DMS153 treated with DMSO at 0.1 percent for 48 hours (cell line): ENCODE results near the gene ALDH1A3.

Experiments used
- DNase-seq: peaks from one replicate; lab custom pipeline; 2025; ENCODE audit not compliant: unreplicated experiment; lab: John Stamatoyannopoulos, UW

The ALDH1A3 gene

DNA sequence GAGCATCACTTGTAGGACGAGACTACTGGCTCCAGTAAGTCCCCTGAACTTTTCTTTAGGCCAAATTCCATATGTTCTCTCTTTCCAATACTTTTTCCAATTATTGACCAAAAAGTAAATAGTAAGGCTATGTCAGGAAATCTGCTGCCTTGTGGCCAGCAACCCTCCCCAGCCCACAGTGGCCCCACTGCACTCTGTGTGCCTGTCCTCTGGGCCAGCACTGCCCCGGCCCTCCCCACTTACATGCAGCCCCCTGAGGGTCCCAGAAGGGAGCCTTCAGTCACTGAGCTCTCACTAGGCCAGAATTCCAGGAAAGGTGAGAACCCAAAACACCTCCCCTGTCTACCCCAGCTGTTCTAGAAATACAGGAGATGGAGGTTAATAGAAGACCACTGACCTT lies 21.3 kb upstream of the ALDH1A3 start:
- DNase-seq = no peak

DNA sequence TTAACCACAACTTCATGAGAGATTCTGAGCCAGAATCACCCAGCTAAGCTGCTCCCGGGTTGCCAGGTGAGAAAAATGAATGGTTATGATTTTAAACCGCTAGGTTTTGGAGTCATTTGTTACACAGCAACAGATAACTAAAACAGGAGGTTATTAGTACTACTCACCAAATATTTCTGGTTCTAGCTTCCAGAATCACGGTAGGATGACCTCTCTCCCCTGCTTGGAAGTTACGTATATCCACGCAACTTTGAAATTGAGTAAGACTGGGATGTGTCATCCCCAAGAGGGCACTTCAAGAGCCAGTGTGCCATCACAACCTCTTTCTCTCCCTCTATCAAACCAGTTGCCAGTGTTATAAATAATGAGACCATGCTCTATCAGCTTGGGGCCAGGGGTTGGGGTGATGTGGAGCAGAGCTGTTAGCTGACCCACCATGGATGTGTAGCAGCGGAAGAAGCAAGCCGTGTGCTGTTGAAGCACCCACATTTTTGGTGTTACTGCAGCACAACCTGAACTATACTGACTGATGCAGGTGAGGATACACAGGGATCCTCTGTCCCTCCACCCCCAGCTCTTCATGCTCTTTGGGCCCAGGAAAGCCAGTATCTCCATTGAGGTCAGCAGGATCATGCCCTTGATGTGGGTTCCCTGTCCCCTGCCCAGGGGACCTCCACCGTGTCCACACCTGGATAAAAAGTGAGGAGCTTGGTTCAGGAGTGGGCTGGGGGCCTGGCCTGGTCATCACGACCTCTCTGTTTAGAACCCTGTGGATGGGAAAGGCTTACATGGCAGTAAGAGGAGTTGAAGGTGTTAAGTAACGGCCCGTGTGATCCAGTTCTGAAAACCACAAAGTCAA lies 19.4 kb upstream of the ALDH1A3 start:
- DNase-seq = no peak

DNA sequence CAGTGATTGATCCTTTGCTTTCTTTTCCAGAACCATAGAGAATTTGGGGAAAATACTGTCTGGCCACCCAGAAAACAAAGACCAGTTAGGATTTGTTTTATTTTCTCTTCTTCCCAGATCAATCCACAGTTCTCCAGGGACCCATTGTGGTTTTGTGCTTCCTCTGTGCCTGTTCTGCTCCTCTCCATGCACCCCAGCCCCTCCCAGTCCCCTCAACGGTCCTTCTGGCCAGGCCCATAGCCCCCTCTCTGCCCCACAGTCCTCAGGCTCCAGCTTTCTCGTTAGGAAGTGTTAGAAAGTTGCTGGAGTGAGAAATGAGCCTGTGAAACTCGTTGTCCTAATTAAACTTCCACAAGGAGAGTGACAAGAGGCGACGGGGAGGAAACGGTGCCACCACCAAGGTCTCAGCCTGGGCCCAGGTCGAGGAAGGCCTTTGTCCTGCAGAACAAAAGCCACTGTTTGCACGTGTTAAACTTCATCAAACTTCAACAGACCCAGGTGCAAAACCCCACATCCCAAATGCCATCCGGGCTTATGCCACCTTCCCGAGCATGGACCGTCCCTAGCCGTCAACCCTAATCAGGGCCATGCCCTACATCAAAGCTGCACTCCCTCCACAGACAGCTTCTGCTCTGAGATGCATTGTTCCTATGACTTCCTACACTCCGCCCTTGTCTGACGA lies 18.7 kb upstream of the ALDH1A3 start:
- DNase-seq = no peak

DNA sequence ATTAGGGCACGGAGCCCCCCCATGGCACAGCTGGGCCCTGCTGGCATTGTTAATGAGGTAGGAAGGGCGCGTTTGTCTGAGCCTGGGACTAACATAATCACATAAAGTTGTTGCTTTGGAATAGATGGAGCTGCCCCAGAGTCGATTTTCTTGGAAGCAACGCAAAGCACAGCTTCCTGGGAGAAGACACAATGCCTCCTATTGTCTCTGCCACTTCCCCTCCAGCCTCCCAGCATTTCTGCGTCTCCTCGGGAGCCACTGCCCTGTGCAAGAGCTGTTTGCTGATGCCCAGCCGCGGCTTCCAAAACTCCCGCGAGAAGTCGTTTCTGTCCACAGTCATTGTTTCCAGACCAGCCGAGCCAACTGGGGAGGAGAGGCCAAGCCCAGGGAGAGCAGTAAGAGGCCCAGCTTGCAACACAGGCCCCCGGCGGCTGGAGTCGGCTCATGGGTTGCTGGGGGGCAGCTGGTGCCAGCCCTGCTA lies 18.1 kb upstream of the ALDH1A3 start:
- DNase-seq = no peak

DNA sequence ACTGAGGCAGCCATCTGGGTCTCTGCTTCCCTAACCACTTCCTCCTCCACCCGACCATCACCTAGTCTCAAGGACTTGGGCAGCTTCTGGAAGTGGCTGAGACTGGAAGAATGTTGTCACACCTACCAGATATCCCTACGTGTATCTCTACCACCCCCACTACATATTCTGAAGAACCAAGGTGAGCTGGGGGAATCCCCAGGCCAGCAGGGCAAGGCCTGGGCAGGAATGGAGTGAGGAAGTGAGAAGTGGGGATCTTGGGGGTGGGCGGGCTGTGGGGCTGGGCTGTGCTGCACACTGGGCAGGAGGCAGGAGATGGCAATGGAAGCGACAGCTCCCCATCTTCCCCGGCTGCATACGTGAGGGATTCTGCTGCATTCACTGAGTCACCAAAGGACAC lies 17.5 kb upstream of the ALDH1A3 start:
- DNase-seq = no peak

DNA sequence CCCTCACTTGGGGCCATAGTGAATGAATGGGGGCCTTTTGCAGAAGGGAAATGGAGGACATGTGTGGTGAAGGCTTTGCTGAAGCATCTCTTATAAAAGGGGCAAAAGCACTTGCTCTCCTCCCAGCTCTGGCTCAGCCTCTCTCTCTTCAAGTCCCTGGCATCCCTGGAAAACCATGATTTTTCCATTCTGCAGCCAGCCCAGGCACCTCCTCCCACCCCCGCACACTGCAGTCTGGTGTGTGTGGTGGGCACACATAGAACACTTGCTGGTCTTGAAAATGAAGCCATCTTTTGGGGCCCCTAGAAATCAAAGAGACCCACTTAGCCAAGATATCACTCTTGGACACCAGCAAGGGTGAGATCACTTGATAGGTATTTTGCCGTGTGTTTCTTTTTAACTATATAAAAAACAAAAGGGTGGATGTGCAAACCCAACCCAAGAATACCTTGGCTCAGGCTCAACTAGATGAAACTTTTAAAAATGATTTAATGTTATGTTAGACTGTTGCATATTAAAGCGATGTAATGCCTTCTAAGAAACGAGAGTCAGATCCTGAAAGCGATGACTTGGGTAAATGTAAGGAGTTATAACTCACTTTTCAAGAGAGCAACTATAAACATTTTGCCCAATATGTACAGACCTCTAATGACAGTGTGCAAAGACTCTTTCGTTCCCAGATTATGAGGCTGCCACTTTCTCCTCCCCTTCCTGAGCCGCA lies 16.4 kb upstream of the ALDH1A3 start:
- DNase-seq = no peak

DNA sequence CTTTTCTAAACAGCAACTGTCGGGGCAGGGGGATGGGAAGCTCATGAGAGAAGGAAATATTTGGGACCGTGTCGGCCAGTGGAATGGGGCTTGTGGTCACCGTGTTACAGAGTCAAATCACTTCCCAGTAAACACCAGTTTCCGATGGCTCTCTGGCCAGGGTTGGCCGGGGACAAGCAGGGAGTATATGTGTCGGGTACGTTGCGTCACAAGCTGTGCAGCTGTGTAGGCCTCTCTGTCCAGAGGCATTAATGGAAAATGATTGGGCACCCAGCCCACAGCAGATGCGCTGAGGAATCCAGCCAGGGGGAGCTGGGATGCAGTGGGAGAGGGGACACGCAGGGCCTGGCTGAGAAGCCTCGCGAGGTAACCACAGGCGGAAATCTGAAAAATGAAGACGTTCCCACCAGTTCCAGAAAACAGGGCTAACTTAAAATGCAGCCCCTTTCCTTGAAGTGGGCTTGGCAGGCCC lies 15.8 kb upstream of the ALDH1A3 start:
- DNase-seq = no peak

DNA sequence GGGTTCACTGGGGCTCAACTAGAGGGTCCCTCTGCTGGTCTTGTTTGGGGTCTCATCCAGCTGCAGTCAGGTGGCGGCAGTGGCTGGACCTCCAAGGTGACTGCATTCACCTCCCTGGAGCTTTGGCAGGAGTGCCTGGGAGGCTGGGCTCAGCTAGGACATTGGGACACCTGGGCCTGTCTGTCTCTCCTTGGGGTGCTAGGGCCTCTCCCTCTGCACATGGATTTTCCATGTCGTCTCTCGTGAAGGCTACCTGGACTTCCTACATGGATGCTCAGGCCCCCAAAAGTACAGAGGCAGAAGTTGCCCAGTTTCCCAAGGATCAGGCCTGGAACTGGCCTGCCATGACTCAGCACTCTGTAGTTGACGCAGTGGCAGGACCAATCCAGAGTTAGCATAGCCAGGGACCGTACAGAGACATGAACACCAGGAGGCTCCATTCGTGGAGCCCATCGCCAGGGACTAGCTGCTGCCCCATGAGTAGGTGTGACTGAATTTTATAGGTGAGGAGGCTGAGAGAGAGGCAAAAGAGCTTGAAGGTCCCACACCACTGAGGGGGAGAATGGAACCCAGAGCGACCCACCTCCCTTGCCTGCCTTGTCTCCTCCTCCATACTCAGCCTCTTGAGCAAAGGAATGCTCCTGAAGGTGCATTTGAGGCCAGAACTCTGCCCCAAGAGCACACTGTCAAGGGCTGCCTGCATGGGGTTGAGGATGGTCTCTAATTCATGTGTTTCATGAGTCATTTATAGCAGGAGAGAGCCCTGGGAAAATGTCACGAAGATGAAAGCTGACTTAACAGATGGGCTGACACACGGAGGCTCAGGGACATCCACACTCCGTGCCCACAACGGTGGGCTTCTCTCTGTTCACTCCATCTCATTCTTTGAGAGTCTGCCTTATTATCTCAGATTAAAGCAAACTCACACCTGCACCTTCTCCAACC lies 13.0 kb upstream of the ALDH1A3 start:
- DNase-seq = no peak

DNA sequence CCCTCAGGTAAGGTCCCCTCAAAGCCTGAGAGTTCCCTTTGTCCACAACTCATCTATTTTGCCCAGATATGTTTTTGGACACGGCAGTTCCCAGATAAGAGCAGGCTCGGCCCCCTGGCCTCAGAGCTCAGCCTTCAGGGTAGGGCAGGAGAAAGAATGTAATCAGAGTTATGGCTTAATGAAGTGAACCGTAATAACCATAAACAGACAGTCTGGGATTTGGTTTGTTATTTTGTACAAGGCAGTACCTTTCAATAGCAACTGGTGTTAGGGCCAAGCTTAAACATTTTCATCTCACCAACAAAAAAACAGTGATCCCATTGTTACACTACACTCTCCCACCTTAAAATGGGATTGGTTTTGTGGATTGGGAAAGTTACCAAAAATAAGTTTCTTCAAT lies 12.2 kb upstream of the ALDH1A3 start:
- no peak for DNase-seq

DNA sequence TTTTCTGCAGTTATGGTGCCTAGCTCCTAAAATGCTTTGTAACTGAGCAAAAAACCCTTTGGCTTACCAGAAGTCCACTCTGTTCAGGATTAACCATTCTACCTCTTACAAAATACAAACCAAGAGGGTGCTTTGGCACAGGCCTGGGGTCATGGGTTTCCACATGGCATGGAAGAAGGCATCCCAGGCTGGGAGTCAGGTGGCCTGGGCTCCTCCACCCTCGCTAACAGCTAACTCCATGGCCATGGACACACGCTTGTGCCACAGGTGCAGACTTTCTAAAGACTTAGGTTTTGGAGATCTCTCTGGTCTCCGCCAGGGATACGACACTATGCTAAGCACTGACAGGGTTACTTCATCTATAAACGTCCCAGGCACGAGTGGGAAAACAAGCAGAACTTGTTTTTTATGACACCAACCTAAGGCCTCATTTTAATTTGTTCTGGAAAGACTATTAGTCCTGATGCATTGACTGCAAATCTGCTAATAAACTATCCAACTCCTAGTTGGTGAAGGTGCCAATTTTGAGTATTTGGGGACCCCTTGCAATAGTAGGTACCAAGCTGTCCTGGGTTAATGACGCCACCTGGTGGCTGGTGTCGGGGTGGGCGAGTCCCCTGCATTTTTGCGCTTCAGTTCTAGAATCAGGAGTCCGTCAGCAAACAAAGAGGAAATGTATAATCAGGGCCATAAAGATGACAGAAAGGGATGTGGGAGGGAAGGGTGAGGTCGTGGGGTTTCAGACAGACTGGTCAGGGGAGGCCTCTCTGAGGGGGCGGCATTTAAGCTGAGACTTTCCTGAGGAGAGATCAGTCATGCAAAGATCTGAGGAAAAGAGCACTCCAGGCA lies 10.3 kb upstream of the ALDH1A3 start:
- DNase-seq = no peak

DNA sequence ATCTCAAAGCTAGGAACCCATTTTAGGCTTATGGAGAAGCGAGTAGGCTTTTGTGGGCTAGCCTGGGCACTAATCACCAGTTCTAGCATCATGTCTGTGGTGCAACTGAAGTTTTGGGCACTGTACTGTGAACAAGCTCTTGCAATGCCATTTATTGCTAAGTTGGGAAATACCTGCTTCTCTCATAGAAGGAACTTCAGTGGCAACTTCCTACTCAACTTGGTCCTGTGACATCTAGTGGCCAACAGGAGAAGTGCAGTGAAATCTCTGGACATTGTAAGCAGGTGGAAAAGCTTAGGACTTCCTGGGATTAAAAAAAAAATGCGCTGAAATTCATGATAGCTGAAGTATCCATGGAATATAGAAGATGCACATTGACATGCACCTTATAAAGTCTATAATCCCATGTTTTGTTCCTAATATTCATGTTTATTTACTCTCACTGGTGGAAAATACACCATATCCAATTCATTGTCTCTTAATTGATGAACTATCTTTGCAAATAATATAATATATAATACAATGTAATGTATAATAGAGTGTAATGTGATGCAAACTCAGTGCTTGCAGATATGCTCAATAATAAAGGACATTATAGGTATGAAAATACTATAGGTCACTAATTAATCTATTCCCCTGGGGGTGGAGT lies 6.5 kb upstream of the ALDH1A3 start:
- peak; percentile 1 for DNase-seq

DNA sequence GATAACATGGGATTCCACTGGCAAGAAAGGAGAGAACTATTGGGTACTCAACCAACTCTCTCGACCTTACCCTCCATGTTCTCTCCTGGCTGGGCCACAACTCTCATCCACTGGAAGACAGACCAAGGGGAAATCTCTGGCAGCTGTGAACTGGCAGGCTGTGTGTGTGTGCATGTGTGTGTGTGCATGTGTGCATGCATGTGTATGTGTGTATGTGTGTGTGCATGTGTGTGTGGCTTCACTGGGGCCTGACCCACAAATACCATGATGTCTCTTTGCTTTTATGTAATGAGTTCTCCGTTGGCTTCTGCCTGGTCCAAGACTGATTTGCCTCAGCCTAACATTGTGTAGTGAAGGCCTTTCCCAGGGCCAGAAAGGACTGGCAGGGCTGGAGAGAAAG lies 4.1 kb upstream of the ALDH1A3 start:
- no peak for DNase-seq

DNA sequence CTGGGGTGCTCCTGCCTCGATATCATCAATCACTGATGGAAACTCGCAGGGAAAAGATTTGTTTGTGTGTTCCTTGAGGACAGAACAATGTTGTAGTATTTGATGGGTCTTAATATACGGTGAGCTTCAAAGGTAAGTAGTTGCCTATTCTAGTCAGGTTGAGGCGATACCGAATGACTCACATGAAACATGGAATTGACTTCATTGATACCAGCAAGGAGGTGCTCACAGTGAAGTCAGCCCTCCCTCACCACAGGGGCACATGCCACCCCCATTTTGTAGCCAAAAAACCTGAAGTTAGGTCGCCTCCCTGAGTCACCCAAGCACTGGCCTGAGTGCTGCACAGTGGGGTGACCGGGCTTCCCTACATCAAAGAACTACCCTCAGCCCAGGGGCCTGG lies 3.7 kb upstream of the ALDH1A3 start:
- DNase-seq = no peak

DNA sequence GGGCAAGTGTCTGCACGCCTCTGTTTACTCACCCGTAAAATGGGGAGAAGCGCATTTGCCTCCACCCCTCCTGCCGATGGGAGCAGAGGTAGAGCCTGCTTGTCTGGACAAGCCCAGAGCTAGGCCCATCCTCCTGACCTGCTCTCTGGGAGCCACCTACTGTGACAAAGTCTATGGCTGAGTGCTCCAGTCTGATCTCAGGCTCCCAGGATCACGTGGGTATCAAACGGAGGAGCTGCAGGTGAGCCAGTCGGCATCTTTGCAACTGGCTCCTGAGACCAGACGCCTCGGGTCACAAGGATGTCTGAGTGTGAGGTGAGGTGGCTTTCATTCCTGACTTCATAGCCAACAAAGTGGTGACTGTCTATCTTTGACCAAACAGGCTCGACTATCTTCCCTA lies 2.1 kb upstream of the ALDH1A3 start:
- no peak for DNase-seq

DNA sequence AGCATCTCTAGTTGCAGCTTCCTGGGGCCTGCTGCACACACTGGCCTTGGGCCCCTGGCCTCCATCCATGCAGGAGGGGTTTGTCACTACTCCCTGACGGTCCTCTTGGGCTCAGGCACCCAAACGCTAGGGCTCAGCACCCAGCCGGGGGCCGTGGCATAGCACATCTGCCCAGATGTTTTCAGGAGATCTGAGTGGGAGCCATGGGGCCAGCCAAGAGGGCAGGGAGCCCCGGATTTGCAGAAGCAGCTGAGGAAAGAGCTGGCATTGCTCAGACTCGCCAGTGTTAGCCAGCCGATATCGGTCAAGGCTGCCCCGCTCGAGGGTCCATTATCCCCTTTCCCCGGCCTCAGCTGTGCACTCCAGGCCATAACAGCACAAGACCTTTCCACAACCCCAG lies 1.5 kb upstream of the ALDH1A3 start:
- no peak for DNase-seq

DNA sequence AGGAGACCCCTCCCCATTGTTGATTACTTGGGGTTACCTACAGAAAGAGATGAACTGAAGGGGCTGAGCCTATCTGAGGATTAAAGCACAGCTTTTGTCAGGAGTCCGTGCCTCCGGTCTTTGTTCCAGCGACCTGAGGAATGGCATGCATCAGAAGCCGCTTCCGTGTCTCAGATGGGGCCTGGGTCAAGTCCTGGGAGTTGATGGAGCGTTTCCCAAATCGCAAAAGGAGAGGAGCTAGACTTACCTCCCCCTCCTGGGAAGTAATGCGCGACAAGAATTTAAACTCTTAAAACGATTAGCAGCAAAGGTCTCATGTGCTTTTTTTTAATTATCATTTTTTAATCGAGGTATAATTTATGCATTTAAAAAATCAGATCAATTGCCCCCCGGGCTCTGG lies 983 bp upstream of the ALDH1A3 start:
- DNase-seq = no peak

DNA sequence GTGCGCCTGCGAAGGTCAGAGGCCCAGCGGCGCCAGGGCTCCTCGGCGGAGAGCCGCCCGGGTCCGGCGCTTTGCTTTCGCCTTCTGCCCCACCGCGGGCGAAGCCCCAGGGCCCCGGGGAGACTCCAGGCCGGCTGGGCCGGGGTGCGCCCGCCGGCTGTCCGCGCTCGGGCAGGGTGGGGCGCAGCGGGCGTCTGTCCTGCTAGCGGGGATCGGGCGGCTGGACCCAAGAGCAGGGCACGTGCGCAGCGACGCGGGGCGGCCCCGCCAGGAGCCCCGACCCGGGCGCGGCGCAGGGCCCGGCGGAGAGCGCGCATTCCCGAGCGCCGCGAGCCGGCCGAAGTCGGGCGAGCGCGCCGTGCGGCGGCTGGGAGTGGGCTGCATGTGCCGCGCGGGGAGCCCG lies 569 bp upstream of the ALDH1A3 start:
- no peak for DNase-seq

DNA sequence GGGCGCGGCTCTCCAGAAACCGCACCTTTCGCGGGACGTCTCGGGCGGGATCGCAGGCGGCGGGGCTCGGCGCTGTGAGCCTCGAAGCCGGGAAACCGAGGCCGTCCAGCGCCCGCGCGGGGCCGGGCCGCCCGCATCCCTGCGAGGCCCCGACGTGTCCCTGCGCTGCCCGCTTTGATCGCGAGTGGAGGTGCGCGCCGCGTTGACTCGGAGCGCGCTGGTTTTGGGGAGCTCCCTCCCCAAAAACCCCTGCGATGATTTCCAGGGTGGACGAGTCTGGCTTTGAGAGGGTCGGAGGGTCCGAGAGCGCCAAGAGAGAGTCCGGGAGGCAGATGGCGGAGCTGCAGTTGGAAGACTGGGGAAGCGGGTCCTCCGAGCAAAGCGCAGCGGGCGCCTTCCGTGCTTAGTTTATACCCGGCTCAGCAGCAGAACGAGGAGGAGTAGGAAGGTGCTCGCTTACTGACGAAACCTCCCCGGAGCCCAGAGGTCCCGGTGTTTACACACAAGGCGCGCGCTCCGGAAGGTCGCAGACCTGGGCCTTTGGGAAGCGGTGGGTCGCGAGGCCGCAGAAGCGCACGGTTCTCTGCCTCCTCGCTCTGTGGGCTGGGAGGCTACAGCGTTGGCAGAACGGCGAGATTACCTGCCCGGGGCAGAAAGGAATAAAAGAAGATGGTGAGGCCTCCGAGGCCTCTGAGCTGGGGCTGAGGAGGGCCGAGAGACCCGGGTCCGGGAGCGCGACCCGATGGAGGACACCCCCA lies 687 bp downstream of the ALDH1A3 start:
- no peak for DNase-seq

DNA sequence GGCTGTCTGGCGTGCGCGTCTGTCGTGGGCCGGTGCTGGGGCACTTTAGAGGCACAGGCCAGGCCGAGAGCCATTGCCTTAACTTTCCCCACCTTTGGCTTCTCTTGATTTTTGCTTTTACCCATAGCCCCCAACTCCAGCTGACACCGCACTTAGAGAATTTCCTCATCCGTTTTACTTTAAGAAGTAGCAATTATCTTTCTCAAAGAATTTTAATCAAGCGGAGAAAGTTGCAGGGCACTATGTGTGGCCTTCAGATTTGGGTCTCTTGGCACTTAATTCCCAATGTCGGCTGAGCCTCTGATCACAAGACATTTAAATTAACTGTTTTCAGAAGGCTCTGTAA lies 1.2 kb downstream of the ALDH1A3 start:
- DNase-seq = no peak
